Measurements from ENCODE around the gene PRSS53.

The PRSS53 gene

GRCh38 chr16:31078597-31079341, 10.0 kb downstream of the PRSS53 start:
- DNase-seq (ENCODE audit: low spot score), result peak; percentile 62

- DNase-seq (ENCODE audit: low spot score), result no peak
These were observed 10.9 kb downstream of the PRSS53 start for GRCh38 chr16:31077592-31078396.

- DNase-seq (ENCODE audit: low spot score), result no peak
These were observed 11.7 kb downstream of the PRSS53 start for GRCh38 chr16:31077024-31077423.

GRCh38 chr16:31076319-31076718, 12.4 kb downstream of the PRSS53 start:
- no peak for DNase-seq (ENCODE audit: low spot score)

- no peak for DNase-seq (ENCODE audit: low spot score)
These were observed 13.9 kb downstream of the PRSS53 start for GRCh38 chr16:31074814-31075183.

- peak; percentile 97 for DNase-seq (ENCODE audit: low spot score)
These were observed 14.6 kb downstream of the PRSS53 start, which contains the start of the genes ZNF646 and ZNF668 for GRCh38 chr16:31073970-31074813. TSS of gene ZNF646 (plus strand) at chr16:31074422. CDS start at chr16:31076325, 1,903 bp downstream. TSS of gene ZNF668 (minus strand) at chr16:31074240. CDS start at chr16:31064459, 9,781 bp downstream.

- peak; percentile 96 for DNase-seq (ENCODE audit: low spot score)
These were observed 15.4 kb downstream of the PRSS53 start for GRCh38 chr16:31073142-31073969.

- DNase-seq (ENCODE audit: low spot score), result no peak
These were observed 16.1 kb downstream of the PRSS53 start for GRCh38 chr16:31072540-31073141.

GRCh38 chr16:31071861-31072260, 16.9 kb downstream of the PRSS53 start:
- no peak for DNase-seq (ENCODE audit: low spot score)

- DNase-seq (ENCODE audit: low spot score), result no peak
These were observed 21.4 kb downstream of the PRSS53 start for GRCh38 chr16:31067342-31067741.

GRCh38 chr16:31064882-31065461, 23.8 kb downstream of the PRSS53 start:
- peak; percentile 88 for DNase-seq (ENCODE audit: low spot score)

- DNase-seq (ENCODE audit: low spot score), result no peak
These were observed 24.7 kb downstream of the PRSS53 start for GRCh38 chr16:31063843-31064611.

- DNase-seq (ENCODE audit: low spot score), result no peak
These were observed 25.3 kb downstream of the PRSS53 start for GRCh38 chr16:31063495-31063842.

- DNase-seq (ENCODE audit: low spot score), result no peak
These were observed 26.8 kb downstream of the PRSS53 start for GRCh38 chr16:31061813-31062440.

GRCh38 chr16:31061126-31061812, 27.5 kb downstream of the PRSS53 start:
- DNase-seq (ENCODE audit: low spot score), result no peak

- DNase-seq (ENCODE audit: low spot score), result no peak
These were observed 33.1 kb downstream of the PRSS53 start for GRCh38 chr16:31055613-31056012.

GRCh38 chr16:31052114-31052513, 36.6 kb downstream of the PRSS53 start:
- DNase-seq (ENCODE audit: low spot score), result no peak

- DNase-seq (ENCODE audit: low spot score), result no peak
These were observed 38.3 kb downstream of the PRSS53 start for GRCh38 chr16:31050280-31051030.

Data from left forelimb (tissue), 1 donor.